Measurements from ENCODE around the gene OSBPL7. TPM values are rescaled to one million over a fixed set of nuclear protein-coding genes. Genes with fewer than 3 reads are reported as not detected.
A peak's percentile ranks its signal among the peaks of the same experiment; 100 is the strongest.

Gene OSBPL7
- total and polyA plus RNA-seq, 2 of the 13 experiments (the other 11 are each of a cell fraction or from before 2014, with no cell fraction given) = 4.7 to 6.6 TPM

DNA sequence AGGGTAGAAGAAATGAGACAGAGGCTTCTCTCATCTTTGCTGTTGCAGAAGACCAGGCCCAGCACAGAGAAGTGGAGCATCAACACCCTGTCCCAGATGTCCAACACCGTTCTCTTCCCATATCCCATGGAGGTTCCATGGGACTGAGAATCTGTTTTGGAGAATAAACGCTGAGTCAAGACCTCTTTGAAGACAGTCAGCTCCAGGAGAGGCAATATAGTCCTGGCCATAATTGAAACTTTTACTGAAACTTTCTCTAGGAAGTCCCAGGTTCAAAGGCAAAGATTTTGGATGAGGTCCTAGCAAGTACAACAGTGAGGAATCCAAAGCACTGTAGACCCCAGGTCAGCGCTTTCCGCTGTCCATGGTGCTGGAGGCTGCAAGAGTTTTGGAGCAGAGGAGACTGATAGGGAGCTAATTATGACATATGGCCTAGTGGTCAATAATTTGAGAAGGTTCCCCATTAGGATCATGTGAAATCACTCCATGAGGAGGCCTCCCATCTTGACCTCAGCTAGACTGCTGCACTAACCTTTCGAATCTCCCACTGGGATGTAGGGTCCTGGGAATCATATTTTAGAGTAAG, 36.0 kb downstream of the OSBPL7 start (continued):
- TF ChIP-seq, protein P1, sequence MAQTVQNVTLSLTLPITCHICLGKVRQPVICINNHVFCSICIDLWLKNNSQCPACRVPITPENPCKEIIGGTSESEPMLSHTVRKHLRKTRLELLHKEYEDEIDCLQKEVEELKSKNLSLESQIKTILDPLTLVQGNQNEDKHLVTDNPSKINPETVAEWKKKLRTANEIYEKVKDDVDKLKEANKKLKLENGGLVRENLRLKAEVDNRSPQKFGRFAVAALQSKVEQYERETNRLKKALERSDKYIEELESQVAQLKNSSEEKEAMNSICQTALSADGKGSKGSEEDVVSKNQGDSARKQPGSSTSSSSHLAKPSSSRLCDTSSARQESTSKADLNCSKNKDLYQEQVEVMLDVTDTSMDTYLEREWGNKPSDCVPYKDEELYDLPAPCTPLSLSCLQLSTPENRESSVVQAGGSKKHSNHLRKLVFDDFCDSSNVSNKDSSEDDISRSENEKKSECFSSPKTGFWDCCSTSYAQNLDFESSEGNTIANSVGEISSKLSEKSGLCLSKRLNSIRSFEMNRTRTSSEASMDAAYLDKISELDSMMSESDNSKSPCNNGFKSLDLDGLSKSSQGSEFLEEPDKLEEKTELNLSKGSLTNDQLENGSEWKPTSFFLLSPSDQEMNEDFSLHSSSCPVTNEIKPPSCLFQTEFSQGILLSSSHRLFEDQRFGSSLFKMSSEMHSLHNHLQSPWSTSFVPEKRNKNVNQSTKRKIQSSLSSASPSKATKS (CRISPR knock-in tag; IDR thresholded peaks at IDR 0.05) = no peak
- TF ChIP-seq MXI1 (IDR thresholded peaks at IDR 0.05; ENCODE audit: borderline replicate concordance, low read depth, low read length) (no peak), DMAP1 (CRISPR knock-in tag; IDR thresholded peaks at IDR 0.05) (no peak), ZBTB8A (CRISPR knock-in tag; IDR thresholded peaks at IDR 0.05; ENCODE audit: borderline replicate concordance, low read depth) (no peak), DR1 (CRISPR knock-in tag; IDR thresholded peaks at IDR 0.05) (no peak), TBX2 (CRISPR knock-in tag; IDR thresholded peaks at IDR 0.05; ENCODE audit: borderline replicate concordance) (no peak), HNRNPUL1 (IDR thresholded peaks at IDR 0.05; ENCODE audit: low read depth, low read length) (no peak), PPARG (CRISPR knock-in tag; conservative IDR thresholded peaks at IDR 0.05) (peak; percentile 30; the same call in 1 of the 2 replicates), ZNF20 (CRISPR knock-in tag; IDR thresholded peaks at IDR 0.05) (0 out of 2 replicates have a peak, but pooled peaks have one; percentile 52), ARNTL (CRISPR knock-in tag; IDR thresholded peaks at IDR 0.05) (peak; percentile 51; the same call in 1 of the 2 replicates), PTBP1 (IDR thresholded peaks at IDR 0.05; ENCODE audit: low read depth, low read length, poor library complexity, severe bottlenecking) (no peak), NR2F6 (IDR thresholded peaks at IDR 0.05) (no peak), NR2F6 (CRISPR knock-in tag; IDR thresholded peaks at IDR 0.05) (peak; percentile 60; the same call in 1 of the 2 replicates), ETV6 (CRISPR knock-in tag; conservative IDR thresholded peaks at IDR 0.05) (peak; percentile 84; the same call in 1 of the 2 replicates), KAT8 (CRISPR knock-in tag; IDR thresholded peaks at IDR 0.05) (peak; percentile 46; the same call in 1 of the 2 replicates), ZNF546 (CRISPR knock-in tag; conservative IDR thresholded peaks at IDR 0.05) (peak; percentile 79; the same call in 1 of the 2 replicates), POLR2AphosphoS2 (IDR thresholded peaks at IDR 0.05; ENCODE audit: low read depth, low read length) (no peak)
- TF ChIP-seq, protein P2, sequence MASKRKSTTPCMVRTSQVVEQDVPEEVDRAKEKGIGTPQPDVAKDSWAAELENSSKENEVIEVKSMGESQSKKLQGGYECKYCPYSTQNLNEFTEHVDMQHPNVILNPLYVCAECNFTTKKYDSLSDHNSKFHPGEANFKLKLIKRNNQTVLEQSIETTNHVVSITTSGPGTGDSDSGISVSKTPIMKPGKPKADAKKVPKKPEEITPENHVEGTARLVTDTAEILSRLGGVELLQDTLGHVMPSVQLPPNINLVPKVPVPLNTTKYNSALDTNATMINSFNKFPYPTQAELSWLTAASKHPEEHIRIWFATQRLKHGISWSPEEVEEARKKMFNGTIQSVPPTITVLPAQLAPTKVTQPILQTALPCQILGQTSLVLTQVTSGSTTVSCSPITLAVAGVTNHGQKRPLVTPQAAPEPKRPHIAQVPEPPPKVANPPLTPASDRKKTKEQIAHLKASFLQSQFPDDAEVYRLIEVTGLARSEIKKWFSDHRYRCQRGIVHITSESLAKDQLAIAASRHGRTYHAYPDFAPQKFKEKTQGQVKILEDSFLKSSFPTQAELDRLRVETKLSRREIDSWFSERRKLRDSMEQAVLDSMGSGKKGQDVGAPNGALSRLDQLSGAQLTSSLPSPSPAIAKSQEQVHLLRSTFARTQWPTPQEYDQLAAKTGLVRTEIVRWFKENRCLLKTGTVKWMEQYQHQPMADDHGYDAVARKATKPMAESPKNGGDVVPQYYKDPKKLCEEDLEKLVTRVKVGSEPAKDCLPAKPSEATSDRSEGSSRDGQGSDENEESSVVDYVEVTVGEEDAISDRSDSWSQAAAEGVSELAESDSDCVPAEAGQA (IDR thresholded peaks at IDR 0.05; ENCODE audit: low read depth) = no peak
- TF ChIP-seq, protein P2 (CRISPR knock-in tag; IDR thresholded peaks at IDR 0.05; ENCODE audit: borderline replicate concordance) = no peak
- TF ChIP-seq, protein P3, sequence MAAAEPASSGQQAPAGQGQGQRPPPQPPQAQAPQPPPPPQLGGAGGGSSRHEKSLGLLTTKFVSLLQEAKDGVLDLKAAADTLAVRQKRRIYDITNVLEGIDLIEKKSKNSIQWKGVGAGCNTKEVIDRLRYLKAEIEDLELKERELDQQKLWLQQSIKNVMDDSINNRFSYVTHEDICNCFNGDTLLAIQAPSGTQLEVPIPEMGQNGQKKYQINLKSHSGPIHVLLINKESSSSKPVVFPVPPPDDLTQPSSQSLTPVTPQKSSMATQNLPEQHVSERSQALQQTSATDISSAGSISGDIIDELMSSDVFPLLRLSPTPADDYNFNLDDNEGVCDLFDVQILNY (CRISPR knock-in tag; conservative IDR thresholded peaks at IDR 0.05) = 0 out of 2 replicates have a peak, but pooled peaks have one; percentile 28
- TF ChIP-seq, protein P4, sequence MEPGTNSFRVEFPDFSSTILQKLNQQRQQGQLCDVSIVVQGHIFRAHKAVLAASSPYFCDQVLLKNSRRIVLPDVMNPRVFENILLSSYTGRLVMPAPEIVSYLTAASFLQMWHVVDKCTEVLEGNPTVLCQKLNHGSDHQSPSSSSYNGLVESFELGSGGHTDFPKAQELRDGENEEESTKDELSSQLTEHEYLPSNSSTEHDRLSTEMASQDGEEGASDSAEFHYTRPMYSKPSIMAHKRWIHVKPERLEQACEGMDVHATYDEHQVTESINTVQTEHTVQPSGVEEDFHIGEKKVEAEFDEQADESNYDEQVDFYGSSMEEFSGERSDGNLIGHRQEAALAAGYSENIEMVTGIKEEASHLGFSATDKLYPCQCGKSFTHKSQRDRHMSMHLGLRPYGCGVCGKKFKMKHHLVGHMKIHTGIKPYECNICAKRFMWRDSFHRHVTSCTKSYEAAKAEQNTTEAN (CRISPR knock-in tag; conservative IDR thresholded peaks at IDR 0.05) = 0 out of 2 replicates have a peak, but pooled peaks have one; percentile 75

Measured in HepG2 (cell line).